HG03432 (cell line): Measurements from ENCODE around the gene LRRC8B.

Source experiments
- ATAC-seq: cut with Tn5 transposase; IDR thresholded peaks from one replicate; pipeline ENCODE4 v1.9.1; 2021; ENCODE audit warnings: mild to moderate bottlenecking, moderate library complexity; ENCODE audit not compliant: unreplicated experiment

LRRC8B gene

DNA sequence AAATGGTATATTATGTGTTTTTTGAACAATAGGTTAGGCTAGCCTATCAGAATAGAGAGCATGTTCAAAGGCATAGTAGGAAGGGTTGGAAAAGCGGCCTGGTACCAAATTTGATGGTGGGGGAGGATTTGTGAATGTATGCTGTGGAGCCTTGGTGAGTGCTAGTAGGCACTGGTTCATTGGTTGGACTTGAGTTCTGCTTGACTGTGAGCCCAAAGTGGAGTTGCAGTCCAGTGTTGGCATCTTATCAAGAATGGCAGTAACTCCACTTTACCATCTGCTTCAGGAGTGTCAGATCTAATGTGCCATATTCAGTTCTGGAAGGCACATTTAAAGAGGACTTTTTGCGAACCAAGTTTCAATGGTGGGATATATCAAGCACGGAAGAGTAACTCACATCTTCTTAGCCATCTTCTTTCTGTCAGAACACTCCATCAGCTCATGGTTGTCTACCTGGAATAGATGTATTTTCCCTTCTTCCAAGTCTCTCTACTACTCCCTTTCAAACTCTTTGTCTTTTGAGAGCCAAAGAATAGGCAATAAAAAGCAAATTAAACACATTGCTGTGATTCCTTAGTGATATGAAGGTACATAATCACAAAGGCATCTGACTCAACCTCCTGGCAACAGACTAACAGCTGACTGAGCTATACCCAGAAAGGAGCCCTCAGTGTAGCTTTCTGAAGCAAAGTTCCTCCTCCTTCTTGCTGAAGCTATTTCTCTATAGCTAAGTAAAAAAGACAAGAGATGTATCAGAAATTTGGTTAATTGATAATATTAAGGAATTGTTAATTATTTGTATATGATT is 21.7 kb downstream of the LRRC8B start:
- no peak for ATAC-seq

GRCh38 chr1:89546934-89547562 is 22.4 kb downstream of the LRRC8B start:
- no peak for ATAC-seq

DNA sequence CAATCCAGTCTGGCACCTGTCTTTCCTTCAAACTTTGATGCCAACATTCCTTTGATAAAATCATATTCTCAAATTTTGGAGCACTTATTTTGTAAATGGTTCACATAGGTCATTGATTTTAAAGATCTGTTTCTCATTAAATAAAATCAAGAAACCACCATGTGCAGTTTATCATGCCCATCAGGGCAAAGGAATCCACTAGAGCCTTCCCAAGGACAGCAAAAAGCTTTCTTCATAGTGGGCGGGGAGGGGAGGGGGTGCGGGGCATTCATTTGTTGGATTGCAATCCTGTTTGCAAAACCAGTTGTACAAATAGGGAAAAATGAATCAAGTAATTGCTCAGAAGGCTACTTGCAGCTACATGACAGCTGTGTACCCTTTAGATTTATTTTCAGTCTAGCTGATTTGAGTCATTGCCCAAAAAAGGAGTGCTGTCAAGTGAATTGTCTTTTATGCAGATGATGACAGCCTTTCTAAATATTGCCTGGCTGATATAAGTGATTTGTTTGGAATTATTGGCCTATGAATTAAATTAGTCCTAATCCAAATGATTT is 23.0 kb downstream of the LRRC8B start:
- peak; percentile 47 for ATAC-seq

DNA sequence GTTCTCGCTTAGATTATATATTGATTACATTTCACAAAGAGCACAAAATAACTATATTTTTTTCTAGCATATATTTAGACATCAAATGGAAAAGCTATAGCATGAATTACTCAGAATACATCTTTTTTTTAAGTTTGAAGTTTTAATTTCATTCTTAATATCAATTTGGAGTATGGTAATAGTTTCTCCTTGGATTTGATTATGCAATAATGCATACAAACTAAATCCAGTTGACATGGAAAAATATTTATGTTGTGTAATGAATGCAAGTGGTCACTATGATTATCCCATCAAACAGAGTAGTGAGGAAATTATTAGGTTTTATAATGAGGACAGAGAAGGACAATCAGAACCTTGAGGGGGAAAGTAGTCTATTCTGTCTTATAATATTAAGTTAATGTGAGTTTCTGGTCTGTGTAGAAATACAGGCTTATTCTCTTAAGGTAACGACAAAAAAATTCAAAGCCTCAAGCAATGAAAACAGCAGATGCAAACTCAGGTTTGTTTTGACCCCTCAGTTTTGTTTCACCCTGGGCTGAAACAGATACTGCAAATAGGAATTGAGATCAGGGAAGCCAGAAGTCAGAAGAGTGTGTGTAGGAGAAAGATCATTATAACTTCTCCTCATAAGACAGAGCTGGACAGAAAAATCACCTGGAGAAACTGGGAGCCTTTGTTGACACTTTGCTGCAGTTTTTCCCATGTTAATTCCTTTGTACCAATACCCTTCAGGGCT is 23.7 kb downstream of the LRRC8B start:
- ATAC-seq = peak; percentile 40

- ATAC-seq = no peak
These were observed 26.4 kb downstream of the LRRC8B start for GRCh38 chr1:89550995-89551394.

- ATAC-seq = peak; percentile 83
These were observed 27.9 kb downstream of the LRRC8B start for GRCh38 chr1:89552471-89553081.

DNA sequence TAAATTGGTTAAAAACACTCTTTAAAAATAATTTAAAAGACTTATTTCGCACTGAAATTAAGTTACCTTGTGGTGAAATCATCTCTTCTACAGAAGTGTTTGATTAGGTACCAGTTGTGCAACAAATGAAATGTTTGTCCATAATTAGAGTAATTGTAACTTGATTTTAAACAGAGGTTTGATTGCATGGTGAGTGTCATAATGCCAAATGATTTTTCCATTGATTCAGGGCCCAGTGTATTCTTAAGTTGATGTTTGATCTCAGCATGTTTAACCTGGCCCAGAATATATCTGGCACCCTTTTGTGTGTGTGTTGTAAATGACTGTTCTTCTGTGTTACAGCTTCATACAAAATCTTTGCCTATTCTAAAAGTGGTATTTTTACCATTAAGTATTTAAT is 28.5 kb downstream of the LRRC8B start:
- ATAC-seq = no peak

- ATAC-seq = no peak
These were observed 30.9 kb downstream of the LRRC8B start for GRCh38 chr1:89555550-89555949.

GRCh38 chr1:89556726-89557444 is 32.3 kb downstream of the LRRC8B start:
- no peak for ATAC-seq

DNA sequence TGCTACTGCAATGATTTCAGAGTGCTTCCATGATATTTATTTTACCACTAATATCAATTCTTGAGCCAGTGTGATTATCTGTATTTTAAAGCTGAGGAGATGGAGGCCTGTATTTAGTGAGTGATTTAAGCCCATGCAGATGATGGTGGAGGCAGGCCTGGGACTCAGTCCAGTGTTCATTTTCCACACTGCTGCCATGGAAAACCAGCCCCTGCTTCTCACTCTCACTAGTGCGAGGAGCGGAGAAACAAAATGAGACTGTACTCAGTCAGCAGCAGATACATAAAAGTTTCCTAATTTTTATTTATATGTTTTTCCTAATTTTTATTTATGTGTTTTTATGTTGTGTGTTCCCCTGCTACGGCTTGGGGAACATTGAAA is 32.8 kb downstream of the LRRC8B start:
- no peak for ATAC-seq

- ATAC-seq = no peak
These were observed 33.3 kb downstream of the LRRC8B start for GRCh38 chr1:89557956-89558355.

DNA sequence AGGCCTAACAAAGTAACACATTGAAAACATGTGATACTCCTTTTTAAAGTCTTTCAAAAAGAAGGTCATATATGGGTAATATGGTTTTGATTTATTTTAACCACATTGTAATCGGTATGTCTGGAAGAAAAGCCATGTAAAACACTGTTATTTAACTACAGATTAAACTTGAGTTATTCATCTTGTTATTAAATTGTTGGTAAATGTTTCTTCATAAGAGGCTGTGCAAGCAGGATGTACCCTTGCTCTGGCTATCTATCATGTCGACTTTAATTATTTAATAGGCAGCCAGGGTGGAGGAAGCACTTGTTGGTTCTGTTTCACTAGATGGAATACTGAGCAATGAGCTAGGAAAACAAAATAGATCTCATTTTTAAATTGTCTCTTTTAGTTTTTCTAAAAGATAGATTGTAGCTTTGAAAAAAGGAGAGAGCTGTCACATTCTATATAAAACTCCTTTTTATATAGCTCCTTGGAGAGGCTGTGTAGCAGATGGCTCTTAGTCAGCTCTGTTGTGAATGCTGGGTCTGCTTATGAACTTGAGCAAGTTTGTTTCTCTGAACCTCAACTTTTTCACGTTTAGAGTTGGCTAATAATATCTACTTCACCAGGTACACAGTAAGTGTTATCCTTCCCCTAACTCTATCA is 39.5 kb downstream of the LRRC8B start:
- no peak for ATAC-seq

DNA sequence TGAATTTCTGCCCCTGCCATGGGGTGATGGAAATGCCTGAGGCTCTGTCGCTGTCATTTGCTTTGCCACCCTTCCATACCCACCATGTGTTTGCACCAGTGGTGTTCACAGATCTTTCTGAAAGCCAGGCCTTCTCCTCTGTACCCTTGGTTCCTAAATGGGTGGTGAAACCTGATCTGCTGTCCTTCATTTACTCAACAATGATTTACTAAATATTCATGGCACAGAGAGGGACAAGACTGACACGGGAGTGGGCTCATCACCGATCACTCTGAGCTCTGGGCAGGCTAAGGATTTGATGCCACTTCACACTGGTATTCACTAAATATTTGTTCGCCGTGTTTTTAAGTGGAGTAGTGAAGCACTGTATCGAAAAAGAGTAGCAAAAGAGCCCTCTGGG is 40.9 kb downstream of the LRRC8B start:
- ATAC-seq = no peak

GRCh38 chr1:89566761-89567174 is 42.1 kb downstream of the LRRC8B start:
- no peak for ATAC-seq

DNA sequence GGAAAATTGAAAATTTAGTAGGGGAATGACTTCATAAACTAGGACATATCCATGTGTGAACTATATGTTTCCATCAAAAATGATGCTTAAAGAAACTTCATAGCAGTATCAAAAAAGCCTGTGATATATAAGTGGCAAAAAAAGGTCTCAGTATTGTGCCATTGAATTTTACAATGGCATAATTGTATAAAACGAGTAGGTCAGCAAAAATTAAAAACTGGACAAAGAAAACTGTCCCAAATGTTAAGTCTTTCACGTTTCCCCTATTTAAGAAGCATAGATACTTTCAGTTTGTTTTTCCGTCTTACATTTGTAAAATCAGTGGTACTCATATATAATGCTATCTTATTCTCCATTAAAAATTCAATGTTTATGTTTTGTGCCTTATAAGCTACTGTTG is 43.2 kb downstream of the LRRC8B start:
- no peak for ATAC-seq

DNA sequence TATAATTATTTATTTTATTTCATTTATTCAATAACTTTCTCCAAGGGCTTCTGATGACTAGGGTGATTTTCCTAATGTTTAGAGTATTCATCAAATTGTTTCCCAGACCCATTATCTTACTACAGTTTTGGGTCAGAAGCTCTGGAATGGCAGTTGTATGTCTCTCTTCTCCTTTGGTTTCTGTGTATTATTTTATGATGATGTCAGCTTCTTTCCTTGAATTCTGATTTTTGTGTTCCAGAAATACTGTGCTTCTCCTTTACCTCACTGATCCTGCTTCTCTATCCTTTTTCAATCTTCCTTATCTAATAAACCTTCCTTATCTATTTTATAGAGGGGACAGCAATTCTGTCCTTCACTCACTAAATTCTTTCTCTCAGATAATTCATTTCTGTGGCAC is 48.8 kb downstream of the LRRC8B start:
- no peak for ATAC-seq

- ATAC-seq = no peak
These were observed 50.0 kb downstream of the LRRC8B start for GRCh38 chr1:89574621-89575020.

GRCh38 chr1:89575207-89575606 is 50.6 kb downstream of the LRRC8B start:
- no peak for ATAC-seq

GRCh38 chr1:89576013-89576412 is 51.4 kb downstream of the LRRC8B start:
- ATAC-seq = no peak

GRCh38 chr1:89578151-89578550 is 53.5 kb downstream of the LRRC8B start:
- ATAC-seq = no peak
